Gastroesophageal sphincter (tissue), 3 donors: ENCODE measurements around the gene ARID1B.
A peak's percentile ranks its signal among the peaks of the same experiment; 100 is the strongest.

Source experiments
- POLR2AphosphoS5 ChIP-seq: sonication (generic); formaldehyde crosslinking; IDR thresholded peaks from one replicate; pipeline ENCODE4 v1.6.1; 2017; ENCODE audit warnings: antibody characterized with exemption
- TF ChIP-seq, protein P1 (sequence below), 4 experiments: fragments of 200-600 bp in 2 of 4; fragments of 450-650 bp in 2 of 4; sonication (generic) in 1 of 4; IDR thresholded peaks; one replicate each; pipeline ENCODE4 v1.5.1; 2017 to 2019; ENCODE audit warnings: antibody characterized with exemption in 4 of 4, mild to moderate bottlenecking in 2 of 4, moderate library complexity in 2 of 4

- TF ChIP-seq, protein P1, sequence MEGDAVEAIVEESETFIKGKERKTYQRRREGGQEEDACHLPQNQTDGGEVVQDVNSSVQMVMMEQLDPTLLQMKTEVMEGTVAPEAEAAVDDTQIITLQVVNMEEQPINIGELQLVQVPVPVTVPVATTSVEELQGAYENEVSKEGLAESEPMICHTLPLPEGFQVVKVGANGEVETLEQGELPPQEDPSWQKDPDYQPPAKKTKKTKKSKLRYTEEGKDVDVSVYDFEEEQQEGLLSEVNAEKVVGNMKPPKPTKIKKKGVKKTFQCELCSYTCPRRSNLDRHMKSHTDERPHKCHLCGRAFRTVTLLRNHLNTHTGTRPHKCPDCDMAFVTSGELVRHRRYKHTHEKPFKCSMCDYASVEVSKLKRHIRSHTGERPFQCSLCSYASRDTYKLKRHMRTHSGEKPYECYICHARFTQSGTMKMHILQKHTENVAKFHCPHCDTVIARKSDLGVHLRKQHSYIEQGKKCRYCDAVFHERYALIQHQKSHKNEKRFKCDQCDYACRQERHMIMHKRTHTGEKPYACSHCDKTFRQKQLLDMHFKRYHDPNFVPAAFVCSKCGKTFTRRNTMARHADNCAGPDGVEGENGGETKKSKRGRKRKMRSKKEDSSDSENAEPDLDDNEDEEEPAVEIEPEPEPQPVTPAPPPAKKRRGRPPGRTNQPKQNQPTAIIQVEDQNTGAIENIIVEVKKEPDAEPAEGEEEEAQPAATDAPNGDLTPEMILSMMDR (IDR thresholded peaks at IDR 0.05) = no peak
- TF ChIP-seq POLR2AphosphoS5 = peak; percentile 66
Measured at GRCh38 chr6:157107915-157108651, 330.9 kb downstream of the ARID1B start.
